ENCODE results near the gene CEP170B. TPM values are rescaled to one million over a fixed set of nuclear protein-coding genes. Genes with fewer than 3 reads are reported as not detected.

Gene CEP170B
- total RNA-seq, 3 donors from 2014 or later, result 10.1 to 14.8 (median 13.8) TPM

- Histone ChIP-seq H3K27me3 (no peaks in the 10 kb centered on the region), H3K36me3 (no peaks in the 10 kb centered on the region), H3K9me3 (peaks cover 0 to 7% of the 10 kb centered on the region in 2 donors), H3K4me1 (no peaks in the 10 kb centered on the region), H3K4me3 (no peak overlapping the region), H3K27ac (no peak overlapping the region)
- intact Hi-C loops (cut with DNase I; ENCODE audit: low total_unique reads), result no loop called here
- no peak for DNase-seq (ENCODE audit: low spot score in 2 of 2)
- TF ChIP-seq POLR2AphosphoS5 (IDR thresholded peaks at IDR 0.05) (no peak), POLR2A (IDR thresholded peaks at IDR 0.05) (no peak), CTCF (IDR thresholded peaks at IDR 0.05) (no peak)
These were observed 61.0 kb downstream of the CEP170B start for GRCh38 chr14:104925855-104926609.

- H3K27me3 ChIP-seq, result no peaks in the 10 kb centered on the region
- no peaks in the 10 kb centered on the region for H3K36me3 ChIP-seq
- intact Hi-C loops (cut with DNase I; ENCODE audit: low total_unique reads), result no loop called here
- no peaks in the 10 kb centered on the region for H3K4me1 ChIP-seq
- no peak for DNase-seq (ENCODE audit: low spot score in 2 of 2)
- H3K9me3 ChIP-seq, result peaks cover 0 to 7% of the 10 kb centered on the region in 2 donors
- no peak overlapping the region for H3K4me3 ChIP-seq
- no peak overlapping the region for H3K27ac ChIP-seq
- TF ChIP-seq CTCF (IDR thresholded peaks at IDR 0.05), result no peak
- no peak for TF ChIP-seq POLR2AphosphoS5 (IDR thresholded peaks at IDR 0.05)
- no peak for TF ChIP-seq POLR2A (IDR thresholded peaks at IDR 0.05)
These were observed 61.8 kb downstream of the CEP170B start for GRCh38 chr14:104926619-104927431.

- no peaks in the 10 kb centered on the region for H3K27me3 ChIP-seq
- H3K4me1 ChIP-seq, result no peaks in the 10 kb centered on the region
- TF ChIP-seq CTCF (IDR thresholded peaks at IDR 0.05), result no peak
- TF ChIP-seq POLR2A (IDR thresholded peaks at IDR 0.05), result no peak
- no peak for TF ChIP-seq POLR2AphosphoS5 (IDR thresholded peaks at IDR 0.05)
- H3K27ac ChIP-seq, result no peak overlapping the region
- no peak overlapping the region for H3K4me3 ChIP-seq
- no peak for DNase-seq (ENCODE audit: low spot score in 2 of 2)
- H3K9me3 ChIP-seq, result peaks cover 0 to 7% of the 10 kb centered on the region in 2 donors
- intact Hi-C loops (cut with DNase I; ENCODE audit: low total_unique reads), result no loop called here
- no peaks in the 10 kb centered on the region for H3K36me3 ChIP-seq
These were observed 62.4 kb downstream of the CEP170B start for GRCh38 chr14:104927432-104927816.

- DNase-seq (ENCODE audit: low spot score in 2 of 2), result no peak
- Histone ChIP-seq H3K9me3 (peaks cover 0 to 7% of the 10 kb centered on the region in 2 donors), H3K36me3 (no peaks in the 10 kb centered on the region), H3K4me1 (no peaks in the 10 kb centered on the region), H3K27ac (no peak overlapping the region), H3K4me3 (no peak overlapping the region), H3K27me3 (no peaks in the 10 kb centered on the region)
- TF ChIP-seq POLR2AphosphoS5 (IDR thresholded peaks at IDR 0.05), result no peak
- TF ChIP-seq CTCF (IDR thresholded peaks at IDR 0.05), result no peak
- TF ChIP-seq POLR2A (IDR thresholded peaks at IDR 0.05), result no peak
- intact Hi-C loops (cut with DNase I; ENCODE audit: low total_unique reads), result no loop called here
These were observed 62.8 kb downstream of the CEP170B start for GRCh38 chr14:104927901-104928300.
